Measurements from ENCODE around the gene AP2B1.
A peak's percentile ranks its signal among the peaks of the same experiment; 100 is the strongest.
"Not testable (repeated sequence)": the region's sequence is repeated elsewhere in the genome, so short reads cannot be mapped to it uniquely, and the experiment has no call there.

AP2B1 gene

DNA sequence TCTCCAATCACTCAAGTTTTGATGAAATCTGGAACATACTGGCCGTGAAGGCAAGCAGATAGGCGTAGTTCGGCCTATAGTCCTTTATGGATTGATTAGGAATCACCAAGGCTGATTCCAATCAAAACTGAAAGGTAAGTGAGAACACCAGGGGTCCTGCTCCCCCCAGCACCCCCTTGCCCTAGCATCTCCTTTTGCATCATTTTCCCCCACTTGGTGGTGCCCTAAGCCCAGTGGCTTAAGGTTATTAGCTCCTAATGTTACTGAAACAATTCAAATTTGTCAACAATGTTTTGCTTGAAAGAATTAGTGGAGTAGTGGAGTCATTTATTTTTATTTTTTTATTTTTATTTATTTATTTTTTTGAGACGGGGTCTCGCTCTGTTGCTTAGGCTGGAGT is 31.4 kb upstream of the AP2B1 start:
- TF ChIP-seq, protein P1, sequence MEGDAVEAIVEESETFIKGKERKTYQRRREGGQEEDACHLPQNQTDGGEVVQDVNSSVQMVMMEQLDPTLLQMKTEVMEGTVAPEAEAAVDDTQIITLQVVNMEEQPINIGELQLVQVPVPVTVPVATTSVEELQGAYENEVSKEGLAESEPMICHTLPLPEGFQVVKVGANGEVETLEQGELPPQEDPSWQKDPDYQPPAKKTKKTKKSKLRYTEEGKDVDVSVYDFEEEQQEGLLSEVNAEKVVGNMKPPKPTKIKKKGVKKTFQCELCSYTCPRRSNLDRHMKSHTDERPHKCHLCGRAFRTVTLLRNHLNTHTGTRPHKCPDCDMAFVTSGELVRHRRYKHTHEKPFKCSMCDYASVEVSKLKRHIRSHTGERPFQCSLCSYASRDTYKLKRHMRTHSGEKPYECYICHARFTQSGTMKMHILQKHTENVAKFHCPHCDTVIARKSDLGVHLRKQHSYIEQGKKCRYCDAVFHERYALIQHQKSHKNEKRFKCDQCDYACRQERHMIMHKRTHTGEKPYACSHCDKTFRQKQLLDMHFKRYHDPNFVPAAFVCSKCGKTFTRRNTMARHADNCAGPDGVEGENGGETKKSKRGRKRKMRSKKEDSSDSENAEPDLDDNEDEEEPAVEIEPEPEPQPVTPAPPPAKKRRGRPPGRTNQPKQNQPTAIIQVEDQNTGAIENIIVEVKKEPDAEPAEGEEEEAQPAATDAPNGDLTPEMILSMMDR (IDR thresholded peaks at IDR 0.05; ENCODE audit: low read depth, low read length), result no peak
- no peak overlapping the region for H3K4me3 ChIP-seq (ENCODE audit: low read depth, low read length)

DNA sequence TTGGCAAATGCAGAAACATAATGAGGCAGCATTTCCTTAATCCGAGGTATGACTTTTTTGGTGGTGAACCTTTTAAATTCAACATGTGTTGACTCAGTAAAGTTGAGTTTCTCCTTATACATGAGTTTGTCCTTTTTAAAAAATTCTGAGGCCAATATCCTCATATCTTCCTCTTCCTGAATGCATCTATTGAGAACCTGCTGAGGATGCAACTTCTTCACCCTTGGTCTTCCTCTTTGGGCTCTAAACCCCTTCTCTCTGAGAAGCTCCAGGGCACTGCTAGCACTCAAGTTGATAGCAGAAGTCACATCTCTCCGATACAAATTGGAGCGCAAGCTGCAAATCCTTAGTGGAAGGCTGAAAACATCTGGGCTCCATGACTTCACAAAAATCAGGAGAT is 29.8 kb upstream of the AP2B1 start:
- TF ChIP-seq, protein P1 (IDR thresholded peaks at IDR 0.05; ENCODE audit: low read depth, low read length), result no peak

DNA sequence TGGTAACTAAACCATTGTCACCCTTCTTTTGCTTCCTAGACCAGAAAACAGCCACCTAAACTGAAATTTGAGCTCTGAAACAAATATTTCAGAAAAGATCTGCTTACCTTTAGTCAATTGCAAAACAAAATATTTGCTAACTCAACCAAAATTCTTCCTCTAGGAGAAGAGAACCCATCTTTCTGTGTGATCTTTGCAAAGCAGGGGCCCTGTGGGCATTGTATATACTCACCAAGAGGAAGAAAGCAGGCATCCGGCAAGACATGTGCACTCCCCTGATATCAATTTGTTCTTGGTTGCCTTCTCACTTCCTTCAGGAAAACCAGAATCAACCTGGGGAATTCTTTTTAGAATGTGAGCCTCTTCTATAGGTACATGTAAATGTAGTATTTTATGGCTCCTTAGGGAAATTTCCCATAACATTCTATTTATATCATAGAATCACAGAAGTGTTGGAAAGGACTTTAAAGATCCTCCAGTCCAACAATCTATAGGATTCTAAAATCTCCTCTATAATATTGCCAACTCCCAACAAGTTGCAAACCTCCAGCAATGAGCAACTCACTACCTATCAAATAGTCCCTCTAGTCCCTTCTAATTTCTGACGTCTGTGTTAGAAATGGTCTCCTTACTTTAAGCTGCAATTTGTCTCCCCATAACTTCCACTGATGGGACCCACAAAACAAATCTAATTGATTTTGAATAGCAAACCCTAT is 27.5 kb upstream of the AP2B1 start:
- TF ChIP-seq, protein P1 (IDR thresholded peaks at IDR 0.05; ENCODE audit: low read depth, low read length), result no peak
- no peak overlapping the region for H3K4me3 ChIP-seq (ENCODE audit: low read depth, low read length)

More for the DNA sequence above, 29.8 kb upstream of the AP2B1 start:
- no peak overlapping the region for H3K4me3 ChIP-seq (ENCODE audit: low read depth, low read length)

DNA sequence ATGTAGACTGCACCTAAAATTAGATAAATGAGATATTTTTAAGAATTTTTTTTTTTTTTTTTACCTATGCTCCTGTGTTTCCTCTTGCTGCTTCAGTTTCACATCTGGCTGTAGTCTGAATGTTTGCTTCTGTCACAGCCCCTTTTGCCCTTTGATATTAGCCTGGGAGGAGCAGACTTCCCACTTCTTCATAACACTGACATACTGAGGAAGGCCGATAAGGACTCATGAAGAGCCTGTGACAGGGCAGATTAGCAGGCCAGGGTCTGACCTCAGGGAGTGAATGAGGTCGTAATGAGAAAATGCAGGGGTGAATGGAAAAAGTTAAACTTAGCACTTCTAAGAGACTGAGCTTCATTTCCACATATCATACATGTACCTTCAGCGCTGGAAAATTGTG is 26.4 kb upstream of the AP2B1 start, which contains the start of gene SLFN14:
SLFN14 (minus strand) TSS at position 117 of the 400 bp plus-strand sequence. CDS start 2,757 bp downstream, outside the sequence.
- H3K4me3 ChIP-seq (ENCODE audit: low read depth, low read length), result no peak within 1 kb of the TSS
- TF ChIP-seq, protein P1 (IDR thresholded peaks at IDR 0.05; ENCODE audit: low read depth, low read length), result no peak

DNA sequence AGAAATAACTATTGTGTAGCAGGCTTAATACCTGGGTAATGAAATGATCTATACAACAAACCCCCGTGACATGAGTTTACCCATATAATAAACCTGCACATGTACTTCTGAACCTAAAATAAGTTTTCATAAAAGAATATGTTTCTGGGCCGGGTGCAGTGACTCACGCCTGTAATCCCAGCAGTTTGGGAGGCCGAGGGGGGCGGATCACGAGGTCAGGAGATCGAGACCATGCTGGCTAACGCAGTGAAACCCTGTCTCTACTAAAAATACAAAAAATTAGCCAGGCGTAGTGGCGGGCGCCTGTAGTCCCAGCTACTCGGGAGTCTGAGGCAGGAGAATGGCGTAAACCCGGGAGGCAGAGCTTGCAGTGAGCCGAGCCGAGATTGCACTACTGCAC is 23.9 kb upstream of the AP2B1 start:
- not testable (repeated sequence) for H3K4me3 ChIP-seq (ENCODE audit: low read depth, low read length)

DNA sequence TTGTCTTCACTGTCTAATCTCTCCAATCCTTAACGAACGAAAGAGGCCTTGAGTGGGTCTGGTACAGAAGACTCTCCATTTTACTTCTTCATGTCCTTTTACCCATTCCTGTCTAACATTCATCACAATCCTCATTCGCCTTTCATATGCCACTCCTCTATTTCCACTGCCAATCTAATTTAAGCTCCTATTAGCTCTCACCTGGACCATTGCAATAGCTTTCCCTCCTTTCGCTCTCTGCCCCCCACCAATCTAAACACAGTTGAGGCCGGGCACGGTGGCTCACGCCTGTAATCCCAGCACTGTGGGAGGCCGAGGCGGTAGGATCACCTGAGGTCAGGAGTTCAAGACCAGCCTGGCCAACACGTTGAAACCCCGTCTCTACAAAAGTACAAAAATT is 20.2 kb upstream of the AP2B1 start:
- TF ChIP-seq, protein P1 (IDR thresholded peaks at IDR 0.05; ENCODE audit: low read depth, low read length), result no peak
- no peak overlapping the region for H3K4me3 ChIP-seq (ENCODE audit: low read depth, low read length)

DNA sequence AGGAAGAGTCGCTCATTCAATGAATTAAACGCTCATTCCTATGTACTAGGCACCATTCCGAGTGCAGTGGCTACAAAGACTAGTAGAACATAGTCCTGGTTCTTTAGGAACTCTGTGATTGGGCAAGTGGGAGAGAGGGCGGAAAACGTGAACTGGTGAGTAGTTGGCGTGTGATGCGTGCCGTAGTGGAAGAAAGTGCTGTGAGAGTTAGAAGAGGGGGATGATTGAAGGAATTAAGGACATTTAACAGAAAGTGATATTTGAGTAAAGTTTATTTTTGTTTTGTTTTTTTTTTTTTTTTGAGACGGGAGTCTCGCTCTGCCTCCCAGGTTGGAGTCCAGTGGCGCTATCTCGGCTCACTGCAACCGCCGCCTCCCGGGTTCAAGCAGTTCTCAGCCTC is 18.6 kb upstream of the AP2B1 start:
- TF ChIP-seq, protein P1 (IDR thresholded peaks at IDR 0.05; ENCODE audit: low read depth, low read length), result no peak
- peak overlapping the region; percentile 63 for H3K4me3 ChIP-seq (ENCODE audit: low read depth, low read length)

DNA sequence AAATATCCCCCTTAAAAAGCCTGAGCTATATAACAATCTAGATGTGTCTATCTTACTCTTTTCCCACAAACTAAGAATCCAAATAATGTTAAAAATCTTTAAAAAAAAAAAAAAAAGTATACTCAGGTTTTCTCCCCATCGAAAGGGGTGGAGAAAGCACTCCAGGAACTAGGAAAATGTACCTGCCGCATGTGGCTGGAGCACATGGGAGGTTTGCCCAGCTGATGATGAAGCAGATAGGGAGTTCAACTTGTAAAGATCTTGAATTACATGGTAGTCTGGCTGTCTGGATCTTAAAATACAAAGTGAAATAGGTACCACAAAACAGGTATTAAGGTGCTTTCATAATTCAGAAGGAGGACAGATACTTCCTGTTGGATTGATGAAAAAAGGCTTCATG is 17.7 kb upstream of the AP2B1 start:
- TF ChIP-seq, protein P1 (IDR thresholded peaks at IDR 0.05; ENCODE audit: low read depth, low read length), result no peak
- H3K4me3 ChIP-seq (ENCODE audit: low read depth, low read length), result no peak overlapping the region

Data from WI38 (cell line).